Measurements from ENCODE around the gene NDUFS2.
A peak's percentile ranks its signal among the peaks of the same experiment; 100 is the strongest.

The NDUFS2 gene

GRCh38 chr1:161159087-161159912, 42.9 kb upstream of the NDUFS2 start, which contains the start of gene USP21:
TSS of gene USP21 (plus strand) at chr1:161159500. CDS start at chr1:161160641, 1,141 bp downstream.
- in situ Hi-C loops (cut with HindIII; ENCODE audit: low sequenced_read_pairs): no loop called here
- peak; percentile 43 for TF ChIP-seq CTCF (IDR thresholded peaks at IDR 0.05; ENCODE audit: low read depth, low read length)
- H3K4me3 ChIP-seq (ENCODE audit: low read depth, low read length): peak within 1 kb of the TSS; percentile 96
- DNase-seq (ENCODE audit: low read depth, low spot score): peak; percentile 89

DNA sequence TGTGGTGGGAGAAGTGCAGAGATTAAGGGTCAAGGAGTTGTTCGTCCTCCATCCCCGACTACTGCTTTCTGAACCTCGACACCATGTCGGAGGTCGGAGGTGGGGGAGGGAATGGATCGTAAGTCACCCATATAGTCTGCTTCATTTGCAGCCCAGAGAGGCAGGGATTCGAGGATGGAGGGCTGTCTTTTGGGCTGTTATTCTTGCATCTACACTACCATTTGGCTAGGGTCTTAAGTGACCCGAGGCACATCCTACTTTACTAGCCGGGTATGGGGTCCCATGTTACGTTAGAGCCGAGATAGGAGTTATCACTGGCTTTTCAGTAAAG, 42.3 kb upstream of the NDUFS2 start:
- H3K4me3 ChIP-seq (ENCODE audit: low read depth, low read length): peak overlapping the region; percentile 96
- TF ChIP-seq CTCF (IDR thresholded peaks at IDR 0.05; ENCODE audit: low read depth, low read length): no peak
- in situ Hi-C loops (cut with HindIII; ENCODE audit: low sequenced_read_pairs): no loop called here
- no peak for DNase-seq (ENCODE audit: low read depth, low spot score)

- TF ChIP-seq CTCF (IDR thresholded peaks at IDR 0.05; ENCODE audit: low read depth, low read length): no peak
- in situ Hi-C loops (cut with HindIII; ENCODE audit: low sequenced_read_pairs): no loop called here
- no peak overlapping the region for H3K4me3 ChIP-seq (ENCODE audit: low read depth, low read length)
- no peak for DNase-seq (ENCODE audit: low read depth, low spot score)
These were observed 41.5 kb upstream of the NDUFS2 start for GRCh38 chr1:161160671-161161145.

- TF ChIP-seq CTCF (IDR thresholded peaks at IDR 0.05; ENCODE audit: low read depth, low read length): no peak
- in situ Hi-C loops (cut with HindIII; ENCODE audit: low sequenced_read_pairs): no loop called here
- no peak overlapping the region for H3K4me3 ChIP-seq (ENCODE audit: low read depth, low read length)
- DNase-seq (ENCODE audit: low read depth, low spot score): no peak
These were observed 40.5 kb upstream of the NDUFS2 start for GRCh38 chr1:161161652-161162051.

- in situ Hi-C loops (cut with HindIII; ENCODE audit: low sequenced_read_pairs): no loop called here
- DNase-seq (ENCODE audit: low read depth, low spot score): no peak
These were observed 40.1 kb upstream of the NDUFS2 start for GRCh38 chr1:161162052-161162451.

GRCh38 chr1:161162806-161163205, 39.4 kb upstream of the NDUFS2 start:
- no peak for DNase-seq (ENCODE audit: low read depth, low spot score)
- H3K4me3 ChIP-seq (ENCODE audit: low read depth, low read length): no peak overlapping the region
- TF ChIP-seq CTCF (IDR thresholded peaks at IDR 0.05; ENCODE audit: low read depth, low read length): no peak
- in situ Hi-C loops (cut with HindIII; ENCODE audit: low sequenced_read_pairs): no loop called here

More at GRCh38 chr1:161162052-161162451, 40.1 kb upstream of the NDUFS2 start:
- no peak overlapping the region for H3K4me3 ChIP-seq (ENCODE audit: low read depth, low read length)
- TF ChIP-seq CTCF (IDR thresholded peaks at IDR 0.05; ENCODE audit: low read depth, low read length): no peak
